DOHH2 (cell line): ENCODE data around the gene RNU5B-1.

ENCODE experiments used
- H3F3A ChIP-seq: fragments of 200-600 bp; sonication (generic), shearing (Covaris generic); 2 replicates; pipeline ENCODE4 v1.6.0; 2016; ENCODE audit warnings: antibody characterized with exemption, mild to moderate bottlenecking; ENCODE audit not compliant: control insufficient read depth, insufficient read depth
- H3K27ac ChIP-seq: fragments of 200-600 bp; sonication (generic); 2 replicates; pipeline ENCODE4 v1.5.1; 2014; ENCODE audit warnings: low read depth, mild to moderate bottlenecking, low read length, moderate library complexity
- H3K27me3 ChIP-seq: fragments of 200-600 bp; sonication (generic); 2 replicates; pipeline ENCODE4 v1.6.1; 2014; ENCODE audit warnings: mild to moderate bottlenecking, low read length, mixed read lengths; ENCODE audit not compliant: control insufficient read depth
- H3K36me3 ChIP-seq: fragments of 200-600 bp; sonication (generic); 2 replicates; pipeline ENCODE4 v1.6.1; 2014; ENCODE audit warnings: mild to moderate bottlenecking, low read length, moderate library complexity, mixed read lengths; ENCODE audit not compliant: control insufficient read depth
- H3K4me1 ChIP-seq: fragments of 200-600 bp; sonication (generic); 2 replicates; pipeline ENCODE4 v1.6.1; 2014; ENCODE audit warnings: mild to moderate bottlenecking, low read length, mixed read lengths; ENCODE audit not compliant: control insufficient read depth
- H3K4me2 ChIP-seq: fragments of 200-600 bp; sonication (generic); 2 replicates; pipeline ENCODE4 v1.6.0; 2014; ENCODE audit warnings: mild to moderate bottlenecking, low read length, moderate library complexity
- H3K4me3 ChIP-seq: fragments of 200-600 bp; sonication (generic); 2 replicates; pipeline ENCODE4 v1.5.1; 2014; ENCODE audit warnings: mild to moderate bottlenecking, low read length, mixed read lengths
- H3K79me2 ChIP-seq: fragments of 200-600 bp; sonication (generic); 2 replicates; pipeline ENCODE4 v1.6.1; 2014; ENCODE audit warnings: mild to moderate bottlenecking, low read length, mixed read lengths; ENCODE audit not compliant: control insufficient read depth
- H3K9me2 ChIP-seq: fragments of 200-600 bp; sonication (generic); replicated peaks from 2 replicates; pipeline ENCODE4 v1.6.1; 2014; ENCODE audit warnings: mild to moderate bottlenecking, low read length, mixed read lengths; ENCODE audit not compliant: control insufficient read depth
- H3K9me3 ChIP-seq: fragments of 200-600 bp; sonication (generic); 2 replicates; pipeline ENCODE4 v1.6.1; 2014; ENCODE audit warnings: antibody characterized with exemption, low read length, mixed read lengths; ENCODE audit not compliant: control insufficient read depth, insufficient read depth
- H4K20me1 ChIP-seq: fragments of 200-600 bp; sonication (generic); 2 replicates; pipeline ENCODE4 v1.6.0; 2014; ENCODE audit warnings: low read depth, mild to moderate bottlenecking, antibody characterized with exemption, low read length, moderate library complexity; ENCODE audit not compliant: control insufficient read depth, insufficient read depth
- EZH2phosphoT487 ChIP-seq: fragments of 200-600 bp; sonication (generic); IDR thresholded peaks from 2 replicates; pipeline ENCODE4 v1.6.1; 2017; ENCODE audit warnings: borderline replicate concordance, mild to moderate bottlenecking, antibody characterized with exemption, low read length, moderate library complexity, mixed read lengths
- TF ChIP-seq, protein P1 (sequence below): fragments of 200-600 bp; sonication (generic); IDR thresholded peaks from one replicate; pipeline ENCODE4 v1.5.1; 2014; ENCODE audit warnings: antibody characterized with exemption, mild to moderate bottlenecking, low read depth, low read length; ENCODE audit not compliant: poor library complexity, severe bottlenecking

Gene RNU5B-1

DNA sequence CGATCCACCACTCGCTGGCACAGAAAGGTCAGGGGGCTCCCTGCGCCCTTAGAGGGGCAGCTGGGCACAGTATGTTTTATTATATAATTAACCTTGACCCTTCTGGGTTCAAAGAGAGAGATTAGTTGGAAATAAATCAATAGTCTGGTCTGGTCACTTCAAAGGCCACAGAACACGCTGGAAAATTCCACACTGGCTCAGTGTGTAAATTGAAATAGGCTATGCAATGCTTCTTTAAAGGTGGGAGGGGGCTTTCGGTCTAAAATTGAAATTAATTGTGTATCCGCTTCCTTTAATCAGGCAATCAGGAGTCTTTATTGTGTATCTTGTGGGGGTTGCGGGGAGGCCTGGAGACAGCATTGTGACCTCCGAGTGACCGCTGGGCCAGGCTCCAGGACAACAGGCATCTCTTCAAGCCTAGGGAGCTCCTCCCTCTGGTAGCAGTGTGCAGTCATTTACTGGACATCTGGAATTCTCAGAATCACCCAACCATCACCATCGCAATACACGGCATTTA is 8.0 kb downstream of the RNU5B-1 start:
- H4K20me1 ChIP-seq, result no peaks in the 10 kb centered on the region
- no peaks in the 10 kb centered on the region for H3K36me3 ChIP-seq
- H3K9me2 ChIP-seq, result no peaks in the 10 kb centered on the region
- H3K79me2 ChIP-seq, result no peaks in the 10 kb centered on the region
- no peak overlapping the region for H3K4me2 ChIP-seq
- no peaks in the 10 kb centered on the region for H3F3A ChIP-seq
- no peaks in the 10 kb centered on the region for H3K9me3 ChIP-seq
- H3K27me3 ChIP-seq, result peaks cover 2% of the 10 kb centered on the region; the same call in 1 of the 2 replicates
- TF ChIP-seq EZH2phosphoT487, result no peak
- TF ChIP-seq, protein P1, sequence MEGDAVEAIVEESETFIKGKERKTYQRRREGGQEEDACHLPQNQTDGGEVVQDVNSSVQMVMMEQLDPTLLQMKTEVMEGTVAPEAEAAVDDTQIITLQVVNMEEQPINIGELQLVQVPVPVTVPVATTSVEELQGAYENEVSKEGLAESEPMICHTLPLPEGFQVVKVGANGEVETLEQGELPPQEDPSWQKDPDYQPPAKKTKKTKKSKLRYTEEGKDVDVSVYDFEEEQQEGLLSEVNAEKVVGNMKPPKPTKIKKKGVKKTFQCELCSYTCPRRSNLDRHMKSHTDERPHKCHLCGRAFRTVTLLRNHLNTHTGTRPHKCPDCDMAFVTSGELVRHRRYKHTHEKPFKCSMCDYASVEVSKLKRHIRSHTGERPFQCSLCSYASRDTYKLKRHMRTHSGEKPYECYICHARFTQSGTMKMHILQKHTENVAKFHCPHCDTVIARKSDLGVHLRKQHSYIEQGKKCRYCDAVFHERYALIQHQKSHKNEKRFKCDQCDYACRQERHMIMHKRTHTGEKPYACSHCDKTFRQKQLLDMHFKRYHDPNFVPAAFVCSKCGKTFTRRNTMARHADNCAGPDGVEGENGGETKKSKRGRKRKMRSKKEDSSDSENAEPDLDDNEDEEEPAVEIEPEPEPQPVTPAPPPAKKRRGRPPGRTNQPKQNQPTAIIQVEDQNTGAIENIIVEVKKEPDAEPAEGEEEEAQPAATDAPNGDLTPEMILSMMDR, result no peak
- H3K4me1 ChIP-seq, result no peaks in the 10 kb centered on the region
- H3K4me3 ChIP-seq, result no peak overlapping the region
- H3K27ac ChIP-seq, result no peak overlapping the region

DNA sequence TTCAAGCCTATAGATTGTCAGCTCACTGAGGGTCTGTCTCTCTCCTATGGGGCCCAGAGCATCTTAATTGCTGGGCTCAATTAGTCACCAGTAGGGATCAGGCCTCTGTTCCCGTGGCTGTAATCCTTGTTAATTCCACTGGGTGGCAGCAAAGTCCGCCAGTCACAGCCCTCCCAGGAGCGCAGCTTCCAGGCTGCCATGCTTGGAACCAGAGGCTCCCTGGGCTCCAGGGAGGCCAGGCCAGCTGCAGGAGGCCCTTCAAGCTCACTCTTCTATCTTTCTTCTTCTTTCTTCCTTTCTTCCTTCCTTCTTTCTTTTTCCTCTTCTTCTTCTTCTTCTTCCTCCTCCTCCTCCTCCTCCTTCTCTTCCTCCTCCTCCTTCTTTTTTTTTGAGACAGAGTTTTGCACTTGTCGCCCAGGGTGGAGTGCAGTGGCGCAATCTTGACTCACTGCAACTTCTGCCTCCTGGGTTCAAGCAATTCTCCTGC is 14.4 kb downstream of the RNU5B-1 start:
- H3K27me3 ChIP-seq, result peaks cover 31% of the 10 kb centered on the region
- no peaks in the 10 kb centered on the region for H3K9me3 ChIP-seq
- H3K4me3 ChIP-seq, result no peak overlapping the region
- 0 out of 2 replicates have a peak, but pooled peaks cover 3% of the 10 kb centered on the region for H4K20me1 ChIP-seq
- no peaks in the 10 kb centered on the region for H3K9me2 ChIP-seq
- H3K4me2 ChIP-seq, result no peak overlapping the region
- H3K4me1 ChIP-seq, result no peaks in the 10 kb centered on the region
- no peaks in the 10 kb centered on the region for H3K36me3 ChIP-seq
- H3K79me2 ChIP-seq, result no peaks in the 10 kb centered on the region
- no peaks in the 10 kb centered on the region for H3F3A ChIP-seq
- no peak overlapping the region for H3K27ac ChIP-seq
- TF ChIP-seq, protein P1, result peak; percentile 80
- TF ChIP-seq EZH2phosphoT487, result no peak

DNA sequence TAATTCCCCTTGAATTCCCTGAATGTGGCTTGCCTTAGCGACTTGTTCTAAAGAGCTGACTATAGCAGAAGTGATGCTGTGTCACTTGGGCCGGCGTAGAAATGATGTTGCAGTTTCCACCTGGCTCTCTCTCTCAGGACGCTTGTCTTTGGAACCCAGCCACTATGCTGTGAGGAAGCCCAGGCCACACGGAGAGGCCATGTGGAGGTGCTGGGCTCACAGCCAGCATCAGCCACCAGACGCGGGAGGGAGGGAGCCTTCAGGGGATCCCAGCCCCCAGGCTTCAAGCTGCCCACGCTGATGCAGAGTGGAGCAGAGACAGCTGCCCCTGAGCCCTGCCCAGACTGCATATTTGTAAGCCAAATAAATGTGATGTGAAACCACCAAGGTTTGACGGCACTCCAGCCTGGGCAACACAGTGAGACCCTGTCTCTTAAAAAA is 18.6 kb downstream of the RNU5B-1 start:
- TF ChIP-seq, protein P1, result no peak
- no peak for TF ChIP-seq EZH2phosphoT487
- Histone ChIP-seq H3K27ac (no peak overlapping the region), H4K20me1 (0 out of 2 replicates have a peak, but pooled peaks cover 3% of the 10 kb centered on the region), H3K9me2 (no peaks in the 10 kb centered on the region), H3F3A (no peaks in the 10 kb centered on the region), H3K9me3 (no peaks in the 10 kb centered on the region), H3K79me2 (no peaks in the 10 kb centered on the region), H3K4me2 (no peak overlapping the region), H3K27me3 (peaks cover 29% of the 10 kb centered on the region), H3K4me1 (peaks cover 14% of the 10 kb centered on the region), H3K4me3 (no peak overlapping the region), H3K36me3 (no peaks in the 10 kb centered on the region)
